GM19468 (cell line): Measurements from ENCODE around the gene TSPEAR.
"Not testable (repeated sequence)": the region's sequence is repeated elsewhere in the genome, so short reads cannot be mapped to it uniquely, and the experiment has no call there.

Source experiments
- ATAC-seq: cut with Tn5 transposase; IDR thresholded peaks from one replicate; pipeline ENCODE4 v1.9.1; 2021; ENCODE audit warnings: mild to moderate bottlenecking, moderate library complexity, moderate number of reproducible peaks; ENCODE audit not compliant: unreplicated experiment; ENCODE audit errors: extremely low read depth

The TSPEAR gene

DNA sequence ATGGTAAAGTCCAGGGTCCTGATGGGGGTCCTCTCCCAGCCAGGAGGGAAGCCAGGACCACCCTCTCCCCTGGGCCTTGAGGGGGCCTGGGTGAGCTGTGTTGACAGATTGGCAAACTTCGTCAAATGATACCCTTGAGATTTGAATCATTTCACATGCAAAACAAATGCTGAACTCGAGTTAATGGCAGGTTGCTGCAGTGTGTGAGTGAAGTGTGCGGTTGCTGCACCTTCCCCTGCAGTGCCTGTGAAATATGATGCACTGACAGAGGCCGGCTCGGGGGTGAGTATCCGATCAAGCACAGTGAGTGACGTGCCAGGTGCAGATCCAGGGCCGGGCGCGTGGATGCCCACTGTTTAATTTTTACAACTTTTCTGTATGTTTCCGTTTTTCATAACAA lies 23.7 kb downstream of the TSPEAR start:
- no peak for ATAC-seq

DNA sequence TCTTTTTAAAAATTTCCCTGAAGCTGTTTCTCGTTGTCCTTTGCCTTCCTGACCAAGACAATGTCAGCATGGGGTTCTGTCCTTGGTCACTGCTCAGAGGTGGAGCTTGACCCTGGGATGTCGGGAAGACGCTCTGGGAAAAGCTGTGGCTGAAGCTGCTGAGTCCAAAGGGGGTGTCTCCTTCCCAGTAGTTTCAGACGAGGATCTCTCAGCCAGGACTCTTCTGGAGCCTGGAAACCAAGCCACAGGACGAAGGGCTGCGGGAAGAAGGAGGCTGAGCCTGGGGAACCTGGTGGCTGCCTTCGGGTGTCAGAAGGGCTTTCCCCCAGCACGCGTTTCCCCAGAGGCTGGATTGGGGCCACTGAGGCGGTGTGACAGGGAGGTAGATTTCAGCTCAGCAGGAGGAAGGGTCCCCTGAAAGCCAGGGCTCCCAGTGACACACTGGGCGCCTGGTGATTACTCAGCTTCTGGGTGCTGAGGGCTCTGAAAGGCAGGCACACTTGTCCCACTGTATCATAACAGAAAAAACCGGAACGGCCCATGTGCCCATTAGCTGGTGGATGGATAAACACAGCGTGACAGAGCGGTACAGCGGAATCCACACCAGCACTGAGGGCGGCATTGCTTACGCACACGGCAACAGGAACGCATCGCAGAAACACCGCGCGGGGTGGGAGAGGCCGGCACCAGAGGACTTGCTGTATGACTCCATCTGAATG lies 24.4 kb downstream of the TSPEAR start:
- no peak for ATAC-seq

DNA sequence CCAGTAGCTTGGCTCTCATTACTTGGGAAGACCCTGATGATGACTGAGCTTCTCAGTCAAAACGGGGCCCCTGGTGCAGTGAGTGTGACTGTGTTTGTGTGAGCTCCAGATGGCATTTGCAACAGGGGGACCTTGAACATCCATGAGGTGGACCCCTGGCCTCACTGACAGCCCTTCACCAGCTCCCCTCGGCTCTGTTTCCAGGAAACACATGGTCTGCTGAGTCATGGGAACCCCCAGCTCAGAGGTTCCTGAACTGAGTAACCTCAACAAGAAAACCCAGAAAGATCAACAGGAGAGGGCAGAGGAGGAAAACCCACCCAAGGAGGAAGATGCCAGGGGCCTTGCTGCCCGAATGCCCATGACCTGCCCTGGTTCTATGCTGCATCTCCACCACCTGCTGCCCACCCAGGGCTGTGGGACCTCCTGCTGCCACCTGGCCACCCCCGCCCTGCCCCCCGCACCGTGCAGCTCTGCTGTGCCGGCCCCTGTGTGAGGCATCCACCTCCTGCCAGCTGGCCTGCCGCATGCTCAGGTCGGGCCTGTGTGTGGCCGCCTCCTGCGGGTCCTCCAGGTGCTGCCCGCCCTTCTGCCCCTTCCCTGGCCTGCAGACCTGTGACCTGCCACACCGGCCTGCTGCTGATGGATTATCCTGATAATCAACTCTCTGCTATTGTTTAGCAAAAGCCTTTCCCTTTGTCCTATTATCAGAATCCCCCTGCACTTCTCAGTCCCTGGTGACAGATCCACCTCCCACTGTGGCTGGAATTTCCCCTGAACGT lies 25.2 kb downstream of the TSPEAR start:
- no peak for ATAC-seq

DNA sequence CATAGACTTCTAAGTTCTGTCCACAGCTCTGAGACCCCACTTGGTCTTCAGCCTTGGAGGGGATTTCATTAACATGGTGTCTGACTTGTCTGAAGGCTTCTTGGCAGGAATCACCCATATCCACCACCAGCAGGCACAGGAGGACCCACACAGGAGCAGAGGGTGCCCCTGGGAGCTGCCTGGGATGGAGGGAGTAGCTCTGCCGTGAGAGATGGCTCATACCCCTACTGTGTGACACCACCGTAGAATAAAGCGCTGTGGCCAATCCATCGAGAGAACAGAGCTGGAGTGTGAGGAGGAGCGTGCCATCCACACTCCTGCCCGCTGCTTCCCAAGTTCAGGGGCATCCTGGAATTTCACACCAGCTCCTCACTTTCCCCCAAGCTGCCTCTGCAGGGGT lies 26.3 kb downstream of the TSPEAR start:
- not testable (repeated sequence) for ATAC-seq

DNA sequence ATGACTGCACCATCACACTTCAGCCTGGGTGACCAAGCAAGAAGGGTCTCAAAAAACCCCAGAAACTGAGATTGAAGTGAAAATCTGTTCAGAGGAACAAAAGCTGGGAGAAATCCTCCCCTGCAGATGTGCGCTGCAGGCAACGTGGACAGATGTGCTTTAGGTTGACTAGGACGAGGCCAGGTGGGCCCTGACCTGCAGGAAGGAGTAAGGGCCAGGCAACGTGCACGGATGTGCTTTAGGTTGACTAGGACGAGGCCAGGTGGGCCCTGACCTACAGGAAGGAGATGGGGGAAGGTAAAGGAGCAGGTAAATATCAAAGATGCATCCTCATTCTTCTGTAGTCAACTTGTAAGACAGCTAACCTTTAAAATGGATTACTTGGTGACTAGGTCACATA lies 26.9 kb downstream of the TSPEAR start:
- no peak for ATAC-seq

DNA sequence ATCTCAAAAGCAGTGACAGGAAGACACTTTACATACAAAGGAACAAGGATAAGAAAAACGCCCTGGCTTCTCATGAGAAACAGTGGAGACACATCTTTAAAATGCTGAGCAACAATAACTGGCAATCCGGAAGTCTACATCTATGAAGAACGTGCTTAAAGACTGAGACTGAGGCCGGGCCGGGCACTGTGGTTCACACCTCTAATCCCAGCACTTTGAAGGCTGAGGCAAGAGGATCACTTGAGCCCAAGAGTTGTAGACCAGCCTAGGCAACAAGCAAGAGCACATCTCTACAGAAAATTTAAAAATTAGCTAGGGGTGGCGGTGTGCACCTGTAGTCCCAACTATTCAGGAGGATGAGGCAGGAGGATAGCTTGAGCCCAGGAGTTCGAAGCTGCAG lies 27.3 kb downstream of the TSPEAR start:
- ATAC-seq, result no peak

DNA sequence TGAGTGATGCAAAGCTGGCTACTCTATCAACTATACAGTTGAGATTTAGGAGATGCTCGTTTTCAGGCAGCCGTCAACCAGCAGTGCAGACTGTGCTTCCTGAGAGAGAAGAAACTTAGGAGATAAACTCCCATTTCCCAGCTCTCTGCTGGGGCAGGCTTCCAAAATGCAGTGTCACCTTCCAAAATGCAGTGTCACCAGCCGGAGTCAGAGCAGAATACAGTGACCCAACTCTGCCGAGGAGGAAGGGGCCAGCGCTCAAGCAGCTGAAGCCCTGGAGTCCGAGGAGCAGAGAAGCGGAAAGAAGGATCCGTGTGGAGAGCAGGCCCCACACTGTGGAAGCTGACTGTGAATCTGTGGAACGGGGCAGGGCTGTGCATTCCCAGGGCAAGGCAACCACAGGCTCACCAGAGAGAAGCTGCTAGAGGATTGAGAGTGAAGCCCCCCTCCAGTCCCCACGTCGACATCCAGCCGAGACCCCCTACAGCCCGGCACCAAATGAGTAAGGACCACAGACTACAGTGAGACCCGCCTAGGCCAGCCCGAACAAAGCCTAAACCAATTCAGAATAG lies 28.7 kb downstream of the TSPEAR start:
- ATAC-seq, result no peak

DNA sequence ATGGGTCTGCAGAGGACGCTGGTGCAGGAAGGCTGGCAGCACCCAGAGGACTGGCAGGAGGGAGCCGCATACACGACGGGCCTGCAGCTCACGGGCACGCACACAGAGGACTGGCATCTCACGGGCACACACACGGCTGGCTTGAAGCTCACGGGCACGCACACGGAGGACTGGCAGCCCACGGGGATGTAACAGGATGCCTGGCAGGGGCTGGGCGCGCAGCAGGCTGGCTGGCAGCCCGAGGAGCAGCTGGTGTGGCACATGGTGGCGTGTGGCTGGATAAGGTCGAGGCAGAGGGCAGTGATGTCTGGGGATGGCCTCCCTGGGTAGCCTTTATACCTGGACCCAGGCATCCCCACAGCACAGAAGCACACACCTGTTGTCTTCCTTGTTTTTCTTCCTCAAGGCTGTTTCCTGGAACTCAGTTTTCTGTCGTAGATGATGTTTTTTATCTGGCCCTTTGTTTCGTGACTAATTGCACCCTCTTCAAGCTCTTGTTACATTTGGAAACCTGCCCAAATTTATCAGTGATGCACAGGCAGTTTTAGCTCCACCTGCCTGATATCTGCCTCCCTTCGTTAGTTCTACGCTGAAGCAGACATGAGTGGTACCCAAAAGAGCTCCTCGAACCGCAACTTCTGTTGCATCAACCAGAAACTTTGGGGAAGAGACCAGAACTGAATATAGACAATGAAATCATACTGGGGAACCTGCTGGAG lies 29.4 kb downstream of the TSPEAR start, which contains the start of gene KRTAP12-1:
Gene KRTAP12-1, minus strand, starts transcription at position 303 of the 719 bp plus-strand sequence. Its CDS starts 40 bp downstream, at position 263.
- no peak for ATAC-seq

DNA sequence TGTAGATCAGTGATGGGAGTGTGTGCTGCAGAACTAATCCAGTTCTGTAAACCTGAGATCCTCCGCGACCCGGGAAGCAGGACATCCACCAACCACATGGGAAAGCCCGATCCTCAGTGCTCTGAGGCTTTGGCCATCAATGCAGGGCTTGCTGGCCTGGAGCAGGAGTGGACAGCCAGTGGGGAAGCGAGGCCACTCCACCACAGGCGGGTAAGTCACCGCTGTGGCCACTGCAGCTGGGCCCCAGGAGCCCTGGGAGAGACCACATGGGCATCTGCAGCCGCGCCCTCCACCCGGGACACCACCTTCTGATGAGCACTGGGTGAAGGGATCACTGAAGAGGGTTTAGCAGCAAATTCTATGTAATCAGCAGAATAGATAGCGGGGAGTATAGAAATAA lies 30.2 kb downstream of the TSPEAR start:
- ATAC-seq, result no peak

DNA sequence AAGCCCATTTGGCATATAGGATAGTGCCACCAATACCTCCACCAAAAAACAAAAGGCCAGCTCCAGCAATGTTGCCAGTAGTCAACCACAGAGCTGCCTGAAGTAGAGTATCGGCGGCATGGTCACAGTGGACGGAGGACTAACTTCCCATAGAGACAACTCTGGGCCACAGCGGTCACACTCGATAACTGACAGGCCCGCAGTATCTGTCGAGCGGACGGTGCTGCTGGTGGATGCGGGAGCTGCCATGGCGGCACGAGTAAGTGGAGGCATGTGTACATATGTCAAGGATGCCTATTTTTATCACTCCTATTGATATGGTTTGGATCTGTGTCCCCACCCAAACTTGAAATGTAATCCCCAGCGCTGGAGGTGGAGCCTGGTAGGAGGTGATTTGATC lies 33.5 kb downstream of the TSPEAR start:
- ATAC-seq, result no peak

DNA sequence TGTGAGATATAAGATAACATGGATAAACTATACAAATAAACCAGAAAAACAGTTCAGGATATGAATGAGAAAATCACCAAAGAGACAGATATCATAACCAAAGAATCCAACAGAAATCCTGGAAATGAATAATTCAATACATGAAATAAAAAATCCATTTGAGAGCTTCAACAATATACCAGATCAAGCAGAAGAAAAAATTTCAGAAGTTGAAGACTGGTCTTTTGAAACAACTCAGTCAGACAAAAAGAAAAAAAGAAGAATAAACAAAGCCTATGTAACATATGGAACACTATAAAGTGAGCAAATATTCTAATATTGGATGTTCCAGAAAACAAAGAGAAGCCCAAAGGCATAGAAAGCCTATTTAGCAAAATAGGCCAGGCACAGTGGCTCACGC lies 39.5 kb downstream of the TSPEAR start:
- no peak for ATAC-seq

DNA sequence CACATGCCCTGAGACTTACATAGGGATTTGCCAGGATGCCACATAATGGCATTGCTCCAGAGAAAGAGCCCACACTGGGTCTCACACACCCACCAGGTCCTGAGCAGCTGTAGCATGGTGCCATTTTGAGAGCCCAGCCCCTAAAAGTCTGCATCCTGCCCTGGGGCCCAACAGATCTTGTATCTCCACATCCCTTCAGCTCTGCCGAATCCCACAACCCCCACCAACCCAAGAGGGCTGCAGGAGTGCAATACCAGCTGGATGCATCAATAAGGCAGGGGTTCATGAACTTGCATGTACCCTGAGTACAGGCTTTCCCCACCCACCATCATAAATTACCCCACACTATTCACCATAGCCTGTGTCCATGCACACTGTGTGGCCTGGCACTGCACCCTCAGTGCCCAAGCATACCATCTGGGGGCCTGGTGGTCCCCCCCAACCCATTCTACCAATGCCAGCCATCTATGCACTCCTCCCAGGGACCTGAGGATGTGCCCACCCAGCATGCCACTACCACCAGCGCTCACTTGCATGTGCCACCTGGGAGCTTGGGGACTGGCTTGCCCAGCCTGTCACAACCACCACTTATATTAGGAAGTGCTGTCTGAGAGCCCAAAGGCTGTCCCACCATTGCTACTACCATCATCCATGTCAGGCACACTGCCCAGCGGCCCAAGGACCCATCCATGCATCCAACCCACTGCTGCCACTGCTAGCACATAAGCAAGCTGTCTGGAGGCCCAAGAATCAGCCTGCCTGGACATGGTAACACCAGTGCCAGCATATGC lies 40.5 kb downstream of the TSPEAR start:
- ATAC-seq, result no peak

DNA sequence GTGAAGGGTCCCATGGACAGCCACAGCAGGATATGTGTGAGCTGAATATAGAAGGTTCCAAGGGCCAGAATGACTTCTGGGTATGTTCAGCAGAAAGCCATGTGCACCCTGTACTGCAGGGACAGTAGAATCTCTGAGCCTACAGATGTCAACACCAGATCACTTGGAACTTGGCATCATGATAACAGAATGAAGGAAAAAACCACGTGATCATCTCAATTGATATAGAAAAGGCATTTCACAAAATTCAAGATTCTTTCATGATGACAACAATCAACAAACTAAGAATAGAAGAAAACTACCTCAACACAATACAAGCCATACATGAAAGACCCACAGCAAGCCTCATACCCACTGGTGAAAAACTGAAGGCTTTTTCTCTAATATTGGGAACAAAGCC lies 43.8 kb downstream of the TSPEAR start:
- no peak for ATAC-seq

DNA sequence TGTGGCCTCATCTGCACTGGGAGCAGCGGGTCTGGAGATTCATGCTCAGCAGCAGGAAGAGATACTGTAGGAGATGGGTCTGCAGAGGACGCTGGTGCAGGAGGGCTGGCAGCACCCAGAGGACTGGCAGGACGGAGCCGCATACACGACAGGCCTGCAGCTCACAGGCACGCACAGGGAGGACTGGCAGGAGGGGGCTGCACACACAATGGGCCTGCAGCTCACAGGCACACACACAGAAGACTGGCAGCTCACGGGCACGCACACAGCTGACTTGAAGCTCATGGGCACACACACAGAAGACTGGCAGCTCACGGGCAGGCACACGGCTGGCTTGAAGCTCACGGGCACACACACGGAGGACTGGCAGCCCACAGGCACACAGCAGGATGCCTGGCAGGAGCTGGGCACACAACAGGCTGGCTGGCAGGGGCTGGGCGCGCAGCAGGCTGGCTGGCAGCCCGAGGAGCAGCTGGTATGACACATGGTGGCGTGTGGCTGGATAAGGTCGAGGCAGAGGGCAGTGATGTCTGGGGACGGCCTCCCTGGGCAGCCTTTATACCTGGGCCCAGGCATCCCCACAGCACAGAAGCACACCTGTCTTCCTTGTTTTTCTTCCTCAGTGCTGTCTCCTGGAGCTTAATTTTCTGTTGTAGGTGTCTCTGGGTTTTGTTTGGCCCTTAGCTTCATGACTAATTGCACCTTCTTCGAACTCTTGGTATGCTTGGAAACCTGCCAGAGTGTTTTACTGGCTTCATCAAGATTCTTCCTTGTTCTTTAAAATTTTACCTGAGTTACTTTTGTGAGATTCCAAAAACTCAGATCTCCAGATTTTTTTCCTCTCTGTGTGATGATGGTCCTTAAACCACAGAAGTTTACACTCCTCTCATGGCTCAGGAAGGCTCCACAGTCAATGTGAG lies 44.7 kb downstream of the TSPEAR start, which contains the start of gene KRTAP12-2:
Gene KRTAP12-2, minus strand, starts transcription at position 527 of the 920 bp plus-strand sequence. Its CDS starts 41 bp downstream, at position 486.
- ATAC-seq, result no peak

DNA sequence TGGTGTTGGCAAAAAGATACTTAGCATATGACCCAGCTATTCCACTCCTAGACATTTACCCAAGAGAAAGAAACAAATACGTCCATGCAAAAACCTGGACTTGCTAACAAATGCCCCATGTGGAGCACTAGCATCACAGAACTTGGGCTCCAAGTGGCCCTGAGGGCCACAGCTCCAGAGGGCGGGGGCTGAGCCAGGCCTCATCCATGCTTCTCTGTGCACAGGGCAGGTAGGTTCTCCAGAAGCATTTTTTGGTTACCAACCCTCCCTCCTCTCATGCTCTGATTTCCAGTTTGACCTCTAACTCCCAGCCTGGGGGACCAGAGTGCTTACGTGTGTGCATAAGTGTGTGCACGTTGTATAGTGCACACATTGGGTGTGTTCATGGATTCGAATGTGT lies 46.7 kb downstream of the TSPEAR start:
- no peak for ATAC-seq

DNA sequence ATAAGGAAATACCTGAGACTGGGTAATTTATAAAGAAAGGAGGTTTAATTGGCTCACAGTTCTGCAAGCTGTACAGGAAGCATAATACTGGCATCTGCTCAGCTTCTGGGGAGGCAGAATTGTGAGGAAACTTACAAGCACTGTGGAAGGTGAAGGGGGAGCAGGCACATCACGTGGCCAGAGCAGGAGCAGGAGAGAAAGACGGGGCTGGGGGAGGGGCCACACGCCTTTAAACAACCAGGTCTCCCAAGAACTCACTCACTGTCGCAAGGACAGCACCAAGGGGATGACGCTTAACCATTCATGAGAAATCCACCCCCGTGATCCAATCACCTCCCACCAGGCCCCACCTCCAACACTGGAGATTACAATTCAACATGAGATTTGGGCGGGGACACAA lies 49.8 kb downstream of the TSPEAR start:
- not testable (repeated sequence) for ATAC-seq

DNA sequence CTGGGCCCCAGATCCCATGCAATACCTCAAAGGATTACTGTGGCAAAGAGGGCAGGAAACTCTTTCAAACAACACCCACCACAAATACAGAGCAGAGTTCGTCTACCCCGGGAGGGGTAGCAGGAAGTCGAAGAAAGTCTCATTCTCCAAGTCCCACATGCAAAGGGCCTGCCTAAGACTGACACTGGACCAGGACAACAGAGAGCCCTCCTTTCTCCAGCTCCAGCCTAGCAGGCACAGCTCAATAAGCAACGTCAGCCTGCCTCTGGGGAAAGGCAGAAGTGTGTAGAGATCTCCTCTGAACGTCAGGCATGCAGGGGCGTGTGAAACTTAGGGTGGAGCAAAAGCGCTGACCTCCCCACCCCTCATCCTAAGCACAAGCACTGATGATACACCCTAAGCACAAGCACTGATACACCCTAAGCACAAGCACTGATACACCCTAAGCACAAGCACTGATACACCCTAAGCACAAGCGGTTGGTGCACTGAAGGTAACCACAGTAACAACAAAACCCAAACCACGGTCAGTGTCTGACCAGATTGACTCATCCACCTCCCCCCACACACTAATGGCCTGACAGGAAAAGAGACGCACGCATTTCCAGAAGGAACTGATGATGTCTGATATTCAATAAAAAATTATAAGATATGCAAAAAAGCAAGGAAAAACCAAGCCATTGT lies 52.3 kb downstream of the TSPEAR start:
- ATAC-seq, result no peak

DNA sequence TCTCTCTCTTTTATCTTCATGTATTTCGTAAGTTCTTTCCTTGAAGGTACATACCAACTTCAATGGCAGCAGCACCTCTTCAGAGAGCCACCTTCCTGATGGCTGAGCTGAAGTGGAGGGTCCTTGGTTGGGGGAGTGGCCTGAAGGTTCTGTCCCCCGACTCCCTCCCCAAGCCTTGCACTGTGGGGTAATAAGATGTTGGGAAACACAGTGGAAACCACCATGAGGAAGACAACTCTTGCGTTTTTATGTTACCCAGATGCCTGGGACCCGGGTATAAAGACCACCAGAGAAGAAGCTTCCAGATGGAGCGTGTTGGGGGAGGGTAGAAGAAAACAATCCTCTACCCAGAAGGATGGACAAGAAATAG lies 52.8 kb downstream of the TSPEAR start:
- ATAC-seq, result no peak
